ENCODE measurements around the gene KRT74.

KRT74 gene

DNA sequence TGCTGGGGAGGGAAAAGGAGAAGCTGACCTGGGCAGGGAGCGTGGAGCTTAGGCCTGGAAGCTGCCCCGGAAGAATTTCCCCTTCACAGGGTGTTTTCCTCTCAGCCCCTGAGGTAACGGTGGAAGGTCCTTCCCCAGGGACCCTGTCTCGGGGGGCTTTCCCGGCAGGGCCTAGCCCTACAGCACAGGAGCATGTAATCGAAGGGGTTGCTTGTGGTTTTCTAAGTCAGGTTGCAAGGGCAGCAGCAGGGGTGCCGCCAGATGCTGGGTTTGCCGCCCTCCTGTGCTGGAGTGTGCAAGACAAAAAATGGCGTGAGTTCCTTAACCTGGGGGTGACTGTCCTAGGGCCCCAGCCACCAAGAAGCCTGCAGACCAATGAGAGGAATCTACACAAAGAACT lies 1.6 kb upstream of the KRT74 start:
- no peak overlapping the region for H2AFZ ChIP-seq
- no peaks in the 10 kb centered on the region for H3K9me3 ChIP-seq (ENCODE audit: control insufficient read depth, low read length)
- H3K36me3 ChIP-seq (ENCODE audit: control insufficient read depth, insufficient read depth, low read length) = no peaks in the 10 kb centered on the region
- no peaks in the 10 kb centered on the region for H3K27me3 ChIP-seq (ENCODE audit: control insufficient read depth, insufficient read depth, low read length)
- H3K79me2 ChIP-seq = no peaks in the 10 kb centered on the region
- H3K27ac ChIP-seq = no peak overlapping the region
- TF ChIP-seq, protein P1, sequence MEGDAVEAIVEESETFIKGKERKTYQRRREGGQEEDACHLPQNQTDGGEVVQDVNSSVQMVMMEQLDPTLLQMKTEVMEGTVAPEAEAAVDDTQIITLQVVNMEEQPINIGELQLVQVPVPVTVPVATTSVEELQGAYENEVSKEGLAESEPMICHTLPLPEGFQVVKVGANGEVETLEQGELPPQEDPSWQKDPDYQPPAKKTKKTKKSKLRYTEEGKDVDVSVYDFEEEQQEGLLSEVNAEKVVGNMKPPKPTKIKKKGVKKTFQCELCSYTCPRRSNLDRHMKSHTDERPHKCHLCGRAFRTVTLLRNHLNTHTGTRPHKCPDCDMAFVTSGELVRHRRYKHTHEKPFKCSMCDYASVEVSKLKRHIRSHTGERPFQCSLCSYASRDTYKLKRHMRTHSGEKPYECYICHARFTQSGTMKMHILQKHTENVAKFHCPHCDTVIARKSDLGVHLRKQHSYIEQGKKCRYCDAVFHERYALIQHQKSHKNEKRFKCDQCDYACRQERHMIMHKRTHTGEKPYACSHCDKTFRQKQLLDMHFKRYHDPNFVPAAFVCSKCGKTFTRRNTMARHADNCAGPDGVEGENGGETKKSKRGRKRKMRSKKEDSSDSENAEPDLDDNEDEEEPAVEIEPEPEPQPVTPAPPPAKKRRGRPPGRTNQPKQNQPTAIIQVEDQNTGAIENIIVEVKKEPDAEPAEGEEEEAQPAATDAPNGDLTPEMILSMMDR (IDR thresholded peaks at IDR 0.05) = no peak
- no peak overlapping the region for H3K4me2 ChIP-seq (ENCODE audit: low read length)
- H3K9ac ChIP-seq = no peak overlapping the region
- H3K4me1 ChIP-seq = no peaks in the 10 kb centered on the region
- no peak overlapping the region for H3K4me3 ChIP-seq (ENCODE audit: low read depth, low read length)

DNA sequence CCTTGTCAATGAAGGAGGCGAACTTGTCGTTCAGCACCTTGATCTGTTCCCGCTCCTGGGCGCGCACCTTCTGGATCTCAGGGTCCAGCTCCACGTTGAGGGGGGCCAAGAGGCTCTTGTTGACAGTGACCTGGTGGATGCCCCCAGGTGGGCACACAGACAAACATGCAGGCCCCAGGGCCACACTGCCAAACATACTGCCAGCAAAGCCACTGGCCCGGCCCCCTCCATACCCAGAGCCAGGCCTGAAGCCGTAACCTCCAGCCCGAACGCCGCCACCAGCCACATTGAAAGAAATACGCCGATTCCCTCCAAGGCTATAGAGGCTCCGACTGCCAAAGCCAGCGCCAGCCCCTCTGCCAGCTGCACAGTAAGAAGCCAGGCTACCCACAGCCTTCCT lies 337 bp downstream of the KRT74 start:
- no peak overlapping the region for H2AFZ ChIP-seq
- no peak overlapping the region for H3K9ac ChIP-seq
- no peak overlapping the region for H3K27ac ChIP-seq
- no peaks in the 10 kb centered on the region for H3K79me2 ChIP-seq
- H3K4me2 ChIP-seq (ENCODE audit: low read length) = no peak overlapping the region
- H3K27me3 ChIP-seq (ENCODE audit: control insufficient read depth, insufficient read depth, low read length) = no peaks in the 10 kb centered on the region
- no peak overlapping the region for H3K4me3 ChIP-seq (ENCODE audit: low read depth, low read length)
- H3K36me3 ChIP-seq (ENCODE audit: control insufficient read depth, insufficient read depth, low read length) = no peaks in the 10 kb centered on the region
- H3K9me3 ChIP-seq (ENCODE audit: control insufficient read depth, low read length) = no peaks in the 10 kb centered on the region
- H3K4me1 ChIP-seq = no peaks in the 10 kb centered on the region
- TF ChIP-seq, protein P1 (IDR thresholded peaks at IDR 0.05) = no peak

DNA sequence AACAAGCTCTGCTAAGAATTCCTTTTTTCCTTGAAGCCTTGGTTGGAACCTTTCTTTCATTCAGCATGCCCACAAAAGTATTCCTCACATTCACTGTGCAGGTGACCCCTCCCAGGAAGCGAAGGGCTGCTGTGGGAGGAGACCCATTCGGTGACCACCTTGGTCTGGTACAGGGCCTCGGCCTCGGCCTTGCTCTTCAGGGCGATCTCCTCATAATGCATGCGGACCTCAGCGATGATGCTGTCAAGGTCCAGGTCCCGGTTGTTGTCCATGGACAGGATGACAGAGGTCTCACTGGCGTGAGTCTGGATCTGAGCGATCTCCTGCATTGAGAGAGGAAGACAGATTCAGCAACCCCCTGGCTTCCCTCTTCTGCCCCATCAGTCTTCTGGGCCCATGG lies 3.1 kb downstream of the KRT74 start:
- Histone ChIP-seq H3K36me3 (ENCODE audit: control insufficient read depth, insufficient read depth, low read length) (no peaks in the 10 kb centered on the region), H3K27me3 (ENCODE audit: control insufficient read depth, insufficient read depth, low read length) (no peaks in the 10 kb centered on the region), H3K4me3 (ENCODE audit: low read depth, low read length) (no peak overlapping the region), H3K9me3 (ENCODE audit: control insufficient read depth, low read length) (no peaks in the 10 kb centered on the region), H3K27ac (no peak overlapping the region), H3K9ac (no peak overlapping the region), H3K4me1 (no peaks in the 10 kb centered on the region), H3K4me2 (ENCODE audit: low read length) (no peak overlapping the region), H2AFZ (no peak overlapping the region), H3K79me2 (no peaks in the 10 kb centered on the region)
- TF ChIP-seq, protein P1 (IDR thresholded peaks at IDR 0.05) = no peak

DNA sequence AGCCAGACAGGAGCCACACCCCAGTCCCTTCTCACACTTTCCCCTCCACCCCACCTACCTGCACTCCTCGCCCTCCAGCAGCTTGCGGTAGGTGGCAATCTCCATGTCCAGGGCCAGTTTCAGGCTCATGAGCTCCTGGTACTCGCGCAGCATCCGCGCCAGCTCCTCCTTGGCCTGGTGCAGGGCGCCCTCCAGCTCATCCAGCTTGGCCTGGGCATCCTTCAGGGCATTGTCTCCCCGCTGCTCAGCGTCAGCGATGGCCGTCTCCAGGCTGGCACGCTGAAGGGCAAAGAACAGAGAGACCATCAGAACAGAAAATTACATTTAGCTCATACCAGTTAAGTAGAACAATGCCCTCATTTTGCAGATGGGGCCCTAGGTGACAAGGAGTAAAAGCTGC lies 5.5 kb downstream of the KRT74 start:
- H3K27ac ChIP-seq = no peak overlapping the region
- no peaks in the 10 kb centered on the region for H3K27me3 ChIP-seq (ENCODE audit: control insufficient read depth, insufficient read depth, low read length)
- H3K9ac ChIP-seq = no peak overlapping the region
- no peaks in the 10 kb centered on the region for H3K9me3 ChIP-seq (ENCODE audit: control insufficient read depth, low read length)
- H3K4me1 ChIP-seq = no peaks in the 10 kb centered on the region
- H2AFZ ChIP-seq = no peak overlapping the region
- H3K4me3 ChIP-seq (ENCODE audit: low read depth, low read length) = no peak overlapping the region
- H3K36me3 ChIP-seq (ENCODE audit: control insufficient read depth, insufficient read depth, low read length) = no peaks in the 10 kb centered on the region
- H3K4me2 ChIP-seq (ENCODE audit: low read length) = no peak overlapping the region
- no peaks in the 10 kb centered on the region for H3K79me2 ChIP-seq
- TF ChIP-seq, protein P1 (IDR thresholded peaks at IDR 0.05) = no peak

DNA sequence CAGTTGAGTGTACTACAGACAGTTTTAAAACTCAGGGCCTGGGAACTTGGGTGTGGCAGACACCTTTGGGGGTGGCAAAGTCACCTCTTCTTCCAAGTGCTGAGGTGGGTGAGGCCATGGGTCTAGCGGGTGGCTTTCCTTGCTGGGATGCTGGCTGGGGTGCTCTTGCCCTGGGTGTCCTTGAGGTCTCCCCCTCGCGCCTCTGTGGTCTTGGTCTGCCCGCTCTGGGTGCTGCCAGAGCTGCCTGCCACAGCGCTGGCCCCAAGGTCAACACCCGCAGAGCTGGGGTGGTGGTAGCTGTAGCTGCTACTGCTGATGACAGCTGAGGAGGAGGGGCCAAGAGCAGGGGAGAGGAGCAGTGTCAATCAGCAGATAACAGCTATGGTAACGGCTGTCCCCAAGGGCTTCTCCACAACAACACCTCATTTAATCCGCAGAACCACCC lies 6.8 kb downstream of the KRT74 start:
- Histone ChIP-seq H3K4me1 (no peaks in the 10 kb centered on the region), H3K36me3 (ENCODE audit: control insufficient read depth, insufficient read depth, low read length) (no peaks in the 10 kb centered on the region), H3K27ac (no peak overlapping the region), H3K9me3 (ENCODE audit: control insufficient read depth, low read length) (no peaks in the 10 kb centered on the region), H3K79me2 (no peaks in the 10 kb centered on the region), H3K27me3 (ENCODE audit: control insufficient read depth, insufficient read depth, low read length) (no peaks in the 10 kb centered on the region), H2AFZ (no peak overlapping the region), H3K9ac (no peak overlapping the region), H3K4me2 (ENCODE audit: low read length) (no peak overlapping the region), H3K4me3 (ENCODE audit: low read depth, low read length) (no peak overlapping the region)
- TF ChIP-seq, protein P1 (IDR thresholded peaks at IDR 0.05) = no peak

All from parathyroid adenoma (tissue), 2 donors.